Stimulated activated CD8-positive, alpha-beta memory T cell treated with anti-CD3 and anti-CD28 coated beads, Interleukin-2, amount 100 ng/mL, for 1 hour (primary cell): ENCODE data around the gene PRRC2B.
"Not testable (repeated sequence)": the region's sequence is repeated elsewhere in the genome, so short reads cannot be mapped to it uniquely, and the experiment has no call there.

Source experiments
- DNase-seq, 2 donors: peaks; one replicate each; pipeline ENCODE4 v3.0.0-alpha.2; 2020; ENCODE audit warnings: low read depth in 2 of 2

PRRC2B gene

DNA sequence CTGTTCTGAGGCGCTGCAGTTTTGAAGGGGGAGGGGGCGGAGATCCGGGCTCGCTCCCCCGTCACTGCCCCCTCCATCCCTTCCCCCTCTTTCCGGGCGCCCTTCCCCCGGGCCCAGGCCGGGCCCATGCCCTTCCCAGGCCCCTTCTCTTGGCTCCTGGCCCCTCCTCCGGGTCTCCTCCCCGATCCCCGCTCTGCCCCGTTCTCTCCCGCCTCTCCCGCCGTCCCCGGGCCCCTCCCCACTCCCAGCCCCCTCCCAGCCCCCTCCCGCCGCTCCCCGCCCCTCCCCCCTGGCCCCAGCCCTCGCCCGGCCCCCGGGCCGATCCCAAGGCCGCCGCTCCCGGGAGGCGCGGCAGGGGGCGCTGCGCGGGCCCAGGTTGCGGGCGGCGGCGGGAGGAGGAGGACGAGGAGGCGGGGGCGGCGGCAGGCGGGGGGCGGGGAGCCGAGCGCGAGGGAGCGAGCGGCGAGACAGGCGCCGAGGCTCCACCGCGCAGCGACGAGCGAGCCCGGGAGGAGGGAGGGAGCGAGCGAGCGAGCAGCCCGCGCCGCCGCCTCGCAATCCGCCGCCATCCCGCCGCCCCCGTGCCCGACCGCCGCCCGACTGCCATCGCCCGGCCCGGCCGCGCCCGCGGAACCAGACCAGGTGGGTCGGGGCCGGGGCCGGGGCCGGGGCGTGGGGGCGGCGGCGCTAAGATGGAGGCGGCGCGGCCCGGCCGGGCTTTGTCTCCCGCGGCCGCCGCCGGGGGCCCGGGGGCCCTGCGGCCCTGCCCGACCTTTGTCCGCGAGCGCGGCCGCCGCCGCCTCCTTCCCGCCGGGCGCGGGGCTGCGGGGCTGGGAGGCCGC, at the start of gene PRRC2B:
Gene PRRC2B (plus strand): TSS at position 465 of the 842 bp plus-strand sequence. CDS start 36,059 bp downstream, outside the sequence.
- peak; percentile 63 to 82 for DNase-seq

DNA sequence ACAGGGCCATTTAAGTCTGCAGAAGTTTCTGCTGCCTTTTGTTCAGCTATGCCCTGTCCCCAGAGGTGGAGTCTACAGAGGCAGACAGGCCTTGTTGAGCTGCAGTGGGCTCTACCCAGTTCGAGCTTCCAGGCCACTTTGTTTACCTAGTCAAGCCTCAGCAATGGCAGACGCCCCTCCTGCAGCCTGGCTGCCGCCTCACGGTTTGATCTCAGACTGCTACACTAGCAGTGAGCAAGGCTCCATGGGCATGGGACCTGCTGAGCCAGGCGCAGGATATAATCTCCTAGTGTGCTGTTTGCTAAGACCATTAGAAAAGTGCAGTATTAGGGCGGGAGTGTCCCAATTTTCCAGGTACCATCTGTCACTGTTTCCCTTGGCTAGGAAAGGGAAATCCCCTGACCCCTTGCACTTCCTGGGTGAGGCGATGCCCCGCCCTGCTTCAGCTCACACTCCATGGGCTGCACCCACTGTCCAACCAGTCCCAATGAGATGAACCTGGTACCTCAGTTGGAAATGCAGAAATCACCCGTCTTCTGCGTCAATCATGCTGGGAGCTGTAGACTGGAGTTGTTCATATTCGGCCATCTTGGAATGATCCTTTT, 48.9 kb upstream of the PRRC2B start:
- not testable (repeated sequence) for DNase-seq

DNA sequence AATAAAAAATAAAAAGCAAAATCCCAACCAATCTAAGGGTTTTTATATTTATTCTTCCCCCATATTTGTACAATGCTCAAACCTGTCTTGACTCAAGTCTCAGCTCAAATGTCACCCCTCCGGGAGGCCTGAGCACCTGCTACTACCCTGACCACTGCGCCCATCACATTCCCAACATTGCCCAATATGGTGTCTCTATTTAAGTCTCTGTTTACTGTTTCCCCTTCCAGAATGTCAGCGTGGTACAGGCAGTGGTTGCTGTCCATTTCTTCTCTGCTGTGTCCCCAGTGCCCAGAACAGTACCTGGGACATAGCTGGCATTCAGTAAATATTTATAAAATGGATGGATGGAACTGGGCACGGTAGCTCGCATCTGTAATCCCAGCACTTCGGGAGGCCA, 47.3 kb upstream of the PRRC2B start:
- no peak for DNase-seq

DNA sequence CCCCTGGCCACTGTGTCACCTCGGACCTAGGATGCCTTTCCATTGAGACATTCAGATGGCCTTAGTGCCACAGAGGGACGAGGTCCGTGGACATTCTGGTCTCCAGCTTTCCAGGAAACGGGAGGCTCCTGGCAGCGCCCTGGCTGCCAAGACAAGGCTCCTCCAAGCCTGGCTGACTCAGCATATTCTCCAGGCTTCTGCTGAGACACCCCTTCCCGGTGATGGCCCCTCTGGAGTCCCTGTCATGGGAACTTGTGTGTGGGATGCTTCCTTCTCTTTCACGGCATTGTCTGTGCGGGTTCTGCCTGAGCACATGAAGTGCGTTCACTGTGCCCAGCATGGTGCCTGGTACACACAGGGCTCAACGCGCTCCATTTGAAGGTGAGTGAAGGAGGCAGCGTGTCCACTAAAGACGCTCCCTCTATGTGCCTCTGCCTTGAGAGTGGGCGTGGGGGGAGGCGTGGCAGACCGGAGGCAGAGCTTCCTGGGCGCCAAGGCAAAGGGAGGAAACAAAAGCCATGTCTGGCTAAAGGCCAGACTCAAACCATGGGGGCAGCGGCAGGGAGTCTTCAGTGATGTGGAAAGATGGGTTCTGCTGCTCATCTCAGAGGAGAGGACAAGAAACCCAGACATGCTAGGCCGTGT, 46.4 kb upstream of the PRRC2B start:
- DNase-seq, result no peak

DNA sequence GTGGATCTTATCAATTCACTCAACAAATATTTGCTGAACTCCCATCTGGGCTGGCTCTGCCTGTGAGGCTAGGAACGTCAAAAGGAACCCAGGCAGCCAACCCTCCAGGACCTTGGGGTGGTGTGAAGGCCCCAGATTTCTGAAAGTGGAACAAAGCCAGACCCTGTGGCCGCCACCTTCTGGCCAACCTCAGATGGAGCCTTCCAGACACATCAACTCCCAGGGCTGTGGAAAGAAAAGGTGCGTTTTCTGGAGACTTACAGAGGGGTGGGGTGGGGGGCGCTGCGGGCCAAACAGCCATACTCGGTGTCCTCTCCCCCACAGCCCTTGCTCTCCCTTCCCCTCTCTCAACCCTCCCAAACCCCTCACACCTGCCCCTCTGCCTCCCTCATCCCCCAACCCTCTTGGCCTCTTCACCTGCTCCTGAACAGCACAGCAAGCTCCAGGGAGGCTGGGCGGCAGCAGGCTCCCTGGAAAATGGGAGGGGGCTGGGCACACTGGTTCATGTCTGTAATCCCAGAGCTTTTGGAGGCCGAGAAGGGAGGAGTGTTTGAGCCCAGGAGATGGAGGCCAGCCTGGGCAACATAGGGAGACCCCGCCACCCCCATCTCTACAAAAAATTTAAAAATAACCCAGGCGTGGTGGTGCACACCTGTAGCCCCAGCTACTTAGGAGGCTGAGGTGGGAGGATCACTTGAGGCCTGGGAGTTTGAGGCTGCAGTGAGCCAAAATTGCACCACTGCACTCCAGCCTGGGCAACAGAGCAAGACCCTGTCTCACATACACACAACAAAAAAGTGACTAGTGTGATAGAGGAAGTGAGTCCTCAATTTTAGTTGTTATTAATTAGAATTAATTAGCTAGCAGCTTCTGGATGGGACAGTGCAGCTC, 45.0 kb upstream of the PRRC2B start:
- no peak for DNase-seq

DNA sequence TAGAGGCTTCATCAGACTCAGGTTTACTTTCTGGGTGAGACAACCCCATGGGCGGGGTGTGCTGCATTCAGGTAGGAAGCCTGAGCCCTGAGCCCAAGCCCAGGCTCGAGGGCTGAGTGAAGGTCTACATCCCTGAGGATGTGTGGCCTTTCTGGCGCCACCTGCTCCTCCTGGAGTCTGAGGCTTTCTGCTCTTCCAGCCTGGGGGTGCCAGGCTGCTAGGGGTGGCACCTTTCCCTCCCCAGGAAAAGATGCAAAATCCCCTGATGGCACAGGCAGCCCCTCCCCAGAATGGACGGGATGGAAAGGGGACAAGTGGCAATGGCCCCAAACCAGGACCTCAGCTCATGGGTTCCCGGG, 44.4 kb upstream of the PRRC2B start:
- DNase-seq, result no peak

DNA sequence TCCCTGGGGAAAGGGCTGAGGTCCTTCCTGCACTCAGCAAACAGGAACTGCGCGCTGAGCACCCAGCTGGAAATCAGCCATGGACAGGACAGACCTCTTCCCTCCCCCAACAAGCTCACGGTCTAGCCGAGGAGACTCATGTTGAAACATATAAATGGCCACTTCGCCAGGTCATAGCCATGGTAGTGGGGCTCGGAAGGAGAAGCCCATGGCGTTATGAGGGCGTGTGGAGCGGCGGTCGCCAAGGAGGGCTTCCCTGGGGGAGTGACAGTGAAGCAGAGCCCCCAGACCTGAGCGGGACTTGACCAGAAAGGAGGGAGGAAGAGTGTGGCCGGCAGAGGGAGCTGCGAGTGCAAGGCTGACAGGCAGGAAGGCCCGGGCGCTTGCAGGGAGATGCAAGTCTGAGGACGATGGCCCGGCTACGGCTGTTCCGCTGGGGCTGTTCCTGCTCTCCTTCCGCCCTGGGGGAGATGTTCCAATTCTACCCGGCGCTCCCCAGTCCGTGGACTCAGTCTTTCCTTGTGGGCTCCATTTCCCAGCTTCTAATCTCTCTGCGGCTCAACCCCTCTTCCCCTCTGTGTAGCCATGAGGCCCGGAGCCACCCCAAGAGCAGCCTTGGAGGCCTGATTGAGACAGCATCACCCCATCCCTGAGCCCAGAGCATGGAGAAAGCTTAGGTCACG, 43.9 kb upstream of the PRRC2B start:
- DNase-seq, result peak; percentile 68 to 79

DNA sequence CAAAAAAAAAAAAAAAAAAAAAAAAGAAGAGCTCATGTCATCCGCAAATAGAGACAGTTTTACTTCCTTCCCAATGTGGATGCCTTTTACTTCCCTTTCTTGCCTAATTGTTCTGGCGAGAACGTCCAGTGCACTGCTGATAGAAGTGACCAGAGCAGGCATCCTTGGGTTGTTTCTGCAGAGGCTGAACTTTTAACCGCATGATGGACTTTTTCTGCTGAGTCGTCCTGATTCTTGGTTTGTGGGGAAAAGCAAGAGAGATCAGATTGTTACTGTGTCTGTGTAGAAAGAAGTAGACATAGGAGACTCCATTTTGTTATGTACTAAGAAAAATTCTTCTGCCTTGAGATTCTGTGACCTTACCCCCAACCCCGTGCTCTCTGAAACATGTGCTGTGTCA, 37.4 kb upstream of the PRRC2B start:
- DNase-seq, result not testable (repeated sequence)

DNA sequence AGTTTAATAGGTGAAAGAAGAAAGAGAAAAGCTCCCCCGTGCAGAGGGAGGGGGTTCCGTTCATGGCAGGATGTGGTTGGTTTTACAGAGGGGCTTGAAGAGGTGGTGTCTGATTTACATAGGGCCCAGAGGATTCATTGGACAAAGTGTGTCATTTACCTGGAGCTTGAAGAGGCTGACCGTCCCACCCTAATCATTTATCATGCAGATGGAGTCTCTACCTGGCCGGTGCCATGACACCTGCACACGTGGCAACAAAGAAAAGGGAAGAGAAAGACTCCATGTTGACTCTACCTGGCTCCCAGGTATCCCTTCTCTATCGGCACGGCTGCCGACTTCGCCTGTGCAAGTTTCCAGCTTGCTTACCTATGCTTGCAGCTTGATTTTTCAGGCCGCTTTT, 35.3 kb upstream of the PRRC2B start:
- DNase-seq, result no peak

DNA sequence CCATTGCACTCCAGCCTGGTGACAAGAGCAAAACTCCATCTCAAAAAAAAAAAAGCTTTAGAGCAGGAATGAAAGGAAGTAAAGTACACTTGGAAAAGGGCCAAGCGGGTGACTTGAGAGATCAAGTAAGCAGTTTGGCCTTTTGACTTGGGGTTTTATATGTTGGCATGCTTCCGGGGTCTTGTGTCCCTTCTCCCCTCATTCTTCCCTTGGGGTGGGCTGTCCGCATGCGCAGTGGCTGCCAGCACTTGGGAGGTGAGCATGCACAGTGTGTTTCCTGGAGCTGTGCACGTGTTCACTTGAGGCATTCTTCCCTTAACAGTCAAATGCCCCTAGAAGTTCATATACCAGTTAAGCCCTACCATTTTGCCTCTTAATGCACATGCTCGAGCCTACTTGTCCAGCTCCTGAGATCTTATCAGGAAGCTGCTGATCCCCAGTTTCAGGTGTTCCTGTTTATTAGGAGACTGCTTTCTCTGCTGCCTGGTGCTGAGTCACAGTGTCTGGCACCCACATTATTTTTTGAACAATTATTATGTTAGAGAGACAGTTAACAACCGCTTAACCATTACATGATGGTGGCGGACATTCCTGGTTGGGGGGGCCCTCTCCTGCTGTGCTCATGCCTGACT, 32.6 kb upstream of the PRRC2B start:
- DNase-seq, result peak in 1 of 2 donors; percentile 16

DNA sequence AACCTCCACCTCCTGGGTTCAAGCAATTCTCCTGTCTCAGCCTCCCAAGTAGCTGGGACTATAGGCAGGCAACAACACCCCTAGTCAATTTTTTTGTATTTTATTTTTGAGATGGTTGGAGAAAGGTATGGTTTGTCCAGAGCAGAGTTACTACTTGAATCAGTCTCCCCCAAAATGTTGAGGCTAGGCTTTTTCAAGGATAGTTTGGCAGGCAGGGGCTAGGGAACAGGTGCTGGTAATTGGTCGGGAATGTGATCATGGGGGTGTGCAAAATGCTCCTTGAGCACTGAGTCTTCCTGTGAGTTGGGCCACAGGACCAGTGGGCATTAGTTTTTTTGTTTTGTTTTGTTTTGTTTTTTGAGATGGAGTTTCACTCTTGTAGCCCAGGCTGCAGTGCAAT, 28.3 kb upstream of the PRRC2B start:
- DNase-seq, result no peak

DNA sequence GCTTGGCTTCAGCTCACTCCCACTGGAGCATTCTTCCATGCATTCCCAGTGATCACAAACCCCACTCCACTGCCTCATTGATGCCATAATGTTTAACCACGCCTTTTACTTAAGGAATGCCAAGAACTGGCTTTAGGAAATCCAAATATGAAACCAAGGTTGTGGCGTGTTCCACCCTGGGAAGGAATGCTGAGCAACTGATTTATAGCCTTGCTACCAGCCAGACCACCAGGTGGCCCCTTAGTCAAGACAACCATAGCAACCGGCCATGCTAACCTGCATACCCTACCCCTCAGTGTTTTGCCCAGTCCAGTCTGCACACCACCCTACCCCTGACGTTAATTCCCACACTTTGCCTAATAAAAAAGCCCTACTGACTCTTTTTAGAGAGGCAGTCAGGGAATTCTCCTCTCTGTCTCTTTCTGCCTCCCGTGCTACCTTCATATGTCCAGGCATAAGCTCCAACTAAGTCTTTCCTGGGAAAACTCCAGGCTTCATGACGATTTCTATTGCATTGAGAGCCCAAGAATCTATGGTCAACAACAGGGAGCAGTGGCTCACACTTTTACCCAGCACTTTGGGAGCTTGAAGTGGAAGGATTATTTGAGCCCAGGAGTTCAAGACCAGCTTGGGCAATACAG, 27.0 kb upstream of the PRRC2B start:
- DNase-seq, result no peak

DNA sequence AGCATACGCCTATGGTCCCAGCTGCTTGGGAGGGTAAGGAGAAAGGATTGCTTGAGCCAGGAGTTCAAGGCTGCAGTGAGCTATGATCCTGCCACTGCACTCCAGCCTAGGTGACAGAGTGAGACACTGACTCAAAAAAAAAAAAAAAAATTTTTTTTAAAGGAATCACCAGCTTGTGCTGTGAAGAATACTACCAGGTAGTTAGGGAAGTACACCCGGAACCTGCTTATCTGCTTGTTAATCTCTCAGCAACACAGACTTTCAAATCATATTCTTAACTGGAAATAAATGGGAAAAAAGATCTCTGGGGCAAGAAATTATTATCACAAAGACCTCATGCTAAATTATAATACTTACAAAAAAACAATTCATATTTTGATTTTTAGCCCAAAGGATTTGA, 26.4 kb upstream of the PRRC2B start:
- DNase-seq, result no peak

DNA sequence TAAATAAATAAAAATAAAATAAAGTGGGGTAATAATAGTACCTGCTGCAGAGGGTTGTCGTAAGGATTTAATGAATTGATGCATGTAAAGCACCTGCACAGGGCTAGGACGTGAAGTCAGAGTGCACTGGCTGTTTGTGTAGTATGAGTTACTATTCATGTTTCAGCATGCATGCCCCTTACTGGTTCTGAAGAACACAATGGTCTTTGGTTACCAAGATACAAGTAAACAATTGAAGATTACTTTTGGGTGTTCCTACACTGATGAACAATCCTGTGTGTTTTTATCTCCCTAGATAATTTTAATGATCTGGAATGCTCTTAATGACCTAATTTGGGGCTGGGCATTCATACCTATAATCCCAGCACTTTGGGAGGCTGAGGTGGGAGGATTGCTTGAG, 23.2 kb upstream of the PRRC2B start:
- DNase-seq, result no peak

DNA sequence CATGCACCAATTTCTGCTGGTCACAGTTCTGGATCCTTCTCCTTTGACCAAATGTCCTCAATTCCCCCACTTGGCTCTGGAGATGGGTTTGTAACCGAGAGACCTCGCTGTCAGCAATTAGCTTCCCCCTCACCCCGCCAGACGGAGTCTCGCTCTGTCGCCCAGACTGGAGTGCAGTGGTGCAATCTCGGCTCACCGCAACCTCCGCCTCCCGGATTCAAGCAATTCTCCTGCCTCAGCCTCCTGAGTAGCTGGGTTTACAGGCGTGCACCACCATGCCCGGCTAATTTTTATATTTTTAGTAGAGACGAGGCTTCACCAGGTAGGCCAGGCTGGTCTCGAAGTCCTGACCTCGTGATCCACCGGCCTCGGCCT, 21.3 kb upstream of the PRRC2B start:
- DNase-seq, result not testable (repeated sequence)

DNA sequence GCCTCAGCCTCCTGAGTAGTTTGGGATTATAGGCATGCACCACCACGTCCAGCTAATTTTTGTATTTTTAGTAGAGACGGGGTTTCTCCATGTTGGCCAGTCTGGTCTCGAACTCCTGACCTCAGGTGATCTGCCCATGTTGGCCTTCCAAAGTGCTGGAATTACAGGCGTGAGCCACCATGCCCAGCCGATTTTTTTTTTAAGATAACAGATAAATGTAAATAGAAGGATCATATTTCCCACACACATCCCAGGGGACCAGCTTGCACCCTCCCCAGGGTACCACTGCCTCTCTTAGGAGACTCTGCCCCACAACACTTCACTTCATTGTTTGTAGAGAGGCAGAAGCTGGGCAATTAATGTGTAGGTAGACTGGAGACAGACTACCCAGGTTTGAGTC, 19.2 kb upstream of the PRRC2B start:
- DNase-seq, result not testable (repeated sequence)

DNA sequence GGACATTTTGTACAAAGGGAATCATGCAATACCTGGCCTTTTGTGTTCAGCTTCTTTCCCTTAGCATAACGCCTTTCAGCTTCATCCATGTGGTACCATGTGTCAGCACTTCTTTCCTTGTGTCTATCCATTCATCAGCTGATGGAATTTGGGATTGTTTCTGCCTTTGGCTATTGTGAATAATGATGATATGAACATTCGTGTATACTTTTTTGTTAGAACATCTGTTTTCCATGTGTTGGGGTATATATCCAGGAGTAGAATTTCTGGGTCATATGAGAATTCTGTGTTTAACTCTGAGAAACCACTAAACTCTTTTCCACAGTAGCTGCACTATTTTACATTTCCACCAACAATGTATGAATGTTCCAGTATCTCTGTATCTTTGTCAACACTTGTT, 14.8 kb upstream of the PRRC2B start:
- no peak for DNase-seq

DNA sequence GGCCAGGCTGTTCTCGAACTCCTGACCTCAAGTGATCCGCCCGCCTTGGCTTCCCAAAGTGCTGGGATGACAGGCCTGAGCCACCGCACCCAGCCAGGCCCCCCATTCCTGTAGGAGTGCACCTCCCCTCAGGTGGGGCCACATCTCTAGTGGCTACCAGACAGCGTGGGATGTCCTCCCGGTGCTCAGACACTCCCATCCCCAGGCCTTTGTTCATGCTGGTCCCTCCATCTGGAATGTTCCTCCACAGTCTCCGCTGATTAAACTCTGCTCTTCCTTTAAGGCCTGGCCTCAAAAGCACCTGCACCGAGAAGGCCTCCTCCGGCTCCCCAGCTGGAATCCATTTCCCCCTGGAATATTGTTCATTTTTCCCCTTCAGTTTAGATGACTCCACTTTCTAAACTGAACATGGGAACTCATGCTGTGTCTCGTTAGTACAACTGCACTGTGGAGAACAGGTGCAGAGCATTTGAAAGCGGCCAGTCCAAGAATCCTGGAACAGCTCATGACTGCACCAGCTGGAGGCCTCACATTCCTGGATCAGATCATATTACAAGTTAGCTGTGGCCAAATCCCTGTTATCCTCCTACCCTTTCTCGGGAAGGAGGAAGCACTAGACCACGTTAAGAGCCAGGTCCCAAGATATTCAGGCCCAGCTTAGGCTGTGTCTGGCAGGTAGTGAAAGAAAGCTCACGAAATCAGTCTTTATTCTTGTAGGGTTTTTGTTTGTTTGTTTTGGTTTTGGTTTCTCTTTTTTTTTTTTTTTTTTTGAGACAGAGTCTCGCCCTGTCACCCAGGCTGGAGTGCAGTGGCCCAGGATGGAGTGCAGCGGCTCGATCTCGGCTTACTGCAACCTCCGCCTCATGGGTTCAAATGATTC, 10.8 kb upstream of the PRRC2B start:
- DNase-seq, result no peak

DNA sequence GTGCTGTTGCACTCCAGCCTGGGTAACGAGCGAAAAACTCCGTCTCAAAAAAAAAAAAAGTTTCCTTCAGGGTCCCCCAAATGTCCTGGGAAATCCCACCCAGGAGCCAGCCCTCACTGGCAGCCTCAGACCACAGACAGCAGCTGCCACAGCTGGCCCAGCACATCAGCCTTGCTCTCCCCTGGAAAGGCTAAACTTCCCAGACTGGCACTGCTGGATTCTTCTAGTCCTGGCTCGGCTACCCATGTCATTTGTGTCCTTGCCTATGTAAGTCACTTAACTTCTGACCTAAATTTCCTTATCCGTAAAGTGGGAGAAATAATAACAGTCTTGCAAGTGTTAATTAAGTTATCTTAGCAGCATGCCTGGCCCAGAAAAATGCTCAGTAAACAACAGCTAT, 8.6 kb upstream of the PRRC2B start:
- no peak for DNase-seq
